HepG2 (cell line): Measurements from ENCODE around the gene SLC6A17. TPM values are rescaled to one million over a fixed set of nuclear protein-coding genes. Genes with fewer than 3 reads are reported as not detected.

Experiments
- ATAC-seq: fragments of 200-7000 bp; cut with Tn5 transposase; 3 replicates; pipeline ENCODE4 v1.9.1; 2020; ENCODE audit warnings: mild to moderate bottlenecking, moderate library complexity
- BruUV-seq: library from RNA; stranded (reverse); fragments of 400-500 nt; replicated peaks from 2 replicates; lab custom pipeline; 2021; lab: Mats Ljungman, UMichigan
- CTCF ChIA-PET: fragments of 300-600 bp; formaldehyde crosslinking; extraction: SDS; loops from one replicate; lab custom pipeline; 2021; ENCODE audit warnings: low total read pairs, inconsistent platforms, low intra/inter-chr PET ratio; lab: Yijun Ruan, JAX
- POLR2A ChIA-PET: fragments of 350-600 bp; sonication (Branson Sonifier 250); formaldehyde crosslinking; loops from one replicate; lab custom pipeline; 2020; ENCODE audit warnings: antibody characterized with exemption, inconsistent platforms; lab: Yijun Ruan, JAX
- DNase-seq: peaks from one replicate; pipeline ENCODE4 v3.0.0-alpha.2; 2015; ENCODE audit warnings: low spot score
- FAIRE-seq: peaks from 3 replicates; lab custom pipeline; 2011; peaks lifted over from hg19 to GRCh38; lab: Jason Lieb, UNC
- H2AFZ ChIP-seq: one replicate; pipeline ENCODE4 v1.6.1; 2011; ENCODE audit warnings: low read length, inconsistent platforms
- H3K27ac ChIP-seq: fragments of 300-600 bp; 3 replicates; pipeline ENCODE4 v1.8.0; 2011; ENCODE audit warnings: mixed run types, mild to moderate bottlenecking, mixed read lengths, low read length, inconsistent platforms; ENCODE audit not compliant: insufficient read depth; ENCODE audit errors: extremely low read length
- H3K27me3 ChIP-seq, 2 experiments: fragments of 200-600 bp in 1 of 2; 2 replicates in 1 of 2; 3 replicates in 1 of 2; pipeline versions ENCODE4 v1.6.0 to v1.8.0; 2011; ENCODE audit warnings: low read length in 2 of 2, mild to moderate bottlenecking in 2 of 2, moderate library complexity in 2 of 2, inconsistent platforms in 1 of 2; ENCODE audit not compliant: insufficient read depth in 2 of 2, control insufficient read depth in 1 of 2
- H3K36me3 ChIP-seq, 2 experiments: fragments of 200-600 bp in 1 of 2; replicated peaks in 1 of 2; 2 replicates in 1 of 2; 3 replicates in 1 of 2; pipeline versions ENCODE4 v1.5.1 to v1.8.0; 2011; ENCODE audit warnings: low read length in 2 of 2, inconsistent platforms in 1 of 2; ENCODE audit not compliant: insufficient read depth in 2 of 2, control insufficient read depth in 1 of 2
- H3K4me1 ChIP-seq: 2 replicates; pipeline ENCODE4 v1.5.1; 2012; ENCODE audit warnings: low read length, inconsistent platforms; ENCODE audit not compliant: insufficient read depth
- H3K4me2 ChIP-seq: 2 replicates; pipeline ENCODE4 v1.6.0; 2011; ENCODE audit warnings: low read depth, low read length, inconsistent platforms
- H3K4me3 ChIP-seq, 3 experiments: fragments of 200-600 bp in 1 of 3; sonication (generic), shearing (Covaris generic) in 1 of 3; replicated peaks in 1 of 3; 2 replicates each; pipeline ENCODE4 v1.5.1; 2011 to 2016; ENCODE audit warnings: low read length in 3 of 3, inconsistent platforms in 2 of 3, low read depth in 2 of 3, mild to moderate bottlenecking in 2 of 3, control low read depth in 1 of 3, mixed read lengths in 1 of 3; ENCODE audit not compliant: insufficient read depth in 1 of 3
- H3K79me2 ChIP-seq: one replicate; pipeline ENCODE4 v1.6.1; 2011; ENCODE audit warnings: low read length, inconsistent platforms; ENCODE audit not compliant: insufficient read depth
- H3K9ac ChIP-seq: 2 replicates; pipeline ENCODE4 v1.6.0; 2011; ENCODE audit warnings: mild to moderate bottlenecking, low read depth, low read length, inconsistent platforms; ENCODE audit not compliant: insufficient read depth
- H3K9me3 ChIP-seq: 2 replicates; pipeline ENCODE4 v1.5.1; 2012; ENCODE audit warnings: mild to moderate bottlenecking, low read length
- H4K20me1 ChIP-seq: 2 replicates; pipeline ENCODE4 v1.6.0; 2011; ENCODE audit warnings: inconsistent platforms, mild to moderate bottlenecking, low read length, moderate library complexity; ENCODE audit not compliant: insufficient read depth
- BATF2 ChIP-seq: sonication (generic); formaldehyde crosslinking; IDR thresholded peaks from 2 replicates; pipeline ENCODE4 v1.8.0; 2022; ENCODE audit warnings: mild to moderate bottlenecking, missing genetic modification reagents, moderate library complexity
- EEA1 ChIP-seq: sonication (generic); formaldehyde crosslinking; IDR thresholded peaks from 2 replicates; pipeline ENCODE4 v1.5.1; 2020; ENCODE audit warnings: mild to moderate bottlenecking, missing genetic modification reagents, borderline replicate concordance
- ELF1 ChIP-seq: sonication (generic); formaldehyde crosslinking; IDR thresholded peaks from 2 replicates; pipeline ENCODE4 v1.4.0; 2020; ENCODE audit warnings: missing genetic modification reagents
- PPARG ChIP-seq: conservative IDR thresholded peaks from 2 replicates; pipeline ENCODE4 v1.6.1; 2016; ENCODE audit warnings: missing biosample characterization, missing genetic modification reagents
- SRSF4 ChIP-seq: fragments of 200-400 bp; formaldehyde crosslinking; IDR thresholded peaks from one replicate; pipeline ENCODE4 v1.6.1; 2018; ENCODE audit warnings: mild to moderate bottlenecking, low read depth, low read length, moderate library complexity; ENCODE audit not compliant: poor library complexity, severe bottlenecking
- SUZ12 ChIP-seq: fragments of 150-350 bp; IDR thresholded peaks from 2 replicates; pipeline ENCODE4 v1.6.1; 2014; ENCODE audit warnings: low read depth, low read length
- YY1 ChIP-seq: IDR thresholded peaks from 2 replicates; pipeline ENCODE4 v1.6.1; 2011; ENCODE audit warnings: low read length, low read depth, moderate library complexity, mild to moderate bottlenecking; ENCODE audit not compliant: insufficient read depth, insufficient replicate concordance
- ZNF672 ChIP-seq: sonication (generic); formaldehyde crosslinking; IDR thresholded peaks from 2 replicates; pipeline ENCODE4 v1.8.1; 2022; ENCODE audit warnings: missing genetic modification reagents
- ZNF709 ChIP-seq: sonication (generic); formaldehyde crosslinking; IDR thresholded peaks from 2 replicates; pipeline ENCODE4 v1.5.0; 2020; ENCODE audit warnings: mild to moderate bottlenecking, missing genetic modification reagents
- ZNF724P ChIP-seq: sonication (generic); formaldehyde crosslinking; IDR thresholded peaks from 2 replicates; pipeline ENCODE4 v1.8.0; 2022; ENCODE audit warnings: missing genetic modification reagents, borderline replicate concordance
- WGBS: methylation state at CpG from one replicate; pipeline ENCODE4 v1.1.6; 2017; ENCODE audit warnings: low lambda C conversion rate; 5-methylcytosine and 5-hydroxymethylcytosine counted together
- in situ Hi-C: cut with HindIII; loops from 2 replicates; pipeline ENCODE4 v1.10.0; 2017; ENCODE audit warnings: low pct_unique_long_range_greater_than_20kb; ENCODE audit not compliant: extremely low pct_ligation_motif_present
- intact Hi-C: fragments of 100-400 bp; cut with micrococcal nuclease; formaldehyde crosslinking; loops from one replicate; pipeline ENCODE4 v1.10.0; 2022; ENCODE audit not compliant: unreplicated experiment
- polyA plus RNA-seq, 8 experiments: library from polyadenylated mRNA; depleted of rRNA in 3 of 8; stranded (reverse) in 7 of 8; unstranded in 1 of 8; fragments of >200 nt; fragmentation: Illumina TruSeq in 4 of 8; extraction: Trizol in 4 of 8; gene quantifications; 2 replicates each; pipeline versions ENCODE4 v1.2.1 to v1.2.3, GENCODE V29; 2011 to 2016; ENCODE audit warnings: low read depth in 4 of 8, missing spikeins in 1 of 8, mixed read lengths in 1 of 8; ENCODE audit not compliant: insufficient read depth in 1 of 8
- total RNA-seq, 5 experiments: library from RNA; depleted of rRNA; stranded (reverse); fragments of >200 nt; fragmentation: Illumina TruSeq; extraction: Trizol; gene quantifications; 2 replicates each; pipeline ENCODE4 v1.2.3, GENCODE V29; 2016; ENCODE audit warnings: low read depth in 1 of 5

SLC6A17 gene
- total and polyA plus RNA-seq, 2 of the 13 experiments (the other 11 are each of a cell fraction or from before 2014, with no cell fraction given) = not detected

- CTCF ChIA-PET = no interaction called here
Observed at GRCh38 chr1:110229348-110230001, 79.2 kb downstream of the SLC6A17 start.

More at GRCh38 chr1:110229348-110230001, 79.2 kb downstream of the SLC6A17 start:
- H3K27ac ChIP-seq = no peak overlapping the region
- H3K27me3 ChIP-seq = peaks cover 0 to 10% of the 10 kb centered on the region in 2 experiments; a peak in 4 of 5 replicates
- no peak for TF ChIP-seq PPARG (CRISPR knock-in tag)
- no peak for TF ChIP-seq SRSF4
- no peak for TF ChIP-seq YY1
- no peak for TF ChIP-seq ELF1 (CRISPR knock-in tag)
- no peak for TF ChIP-seq ZNF672 (CRISPR knock-in tag)
- TF ChIP-seq BATF2 (CRISPR knock-in tag) = no peak
- no peak for TF ChIP-seq ZNF709
- TF ChIP-seq EEA1 (CRISPR knock-in tag) = no peak
- TF ChIP-seq ZNF724P (CRISPR knock-in tag) = no peak
- no peak for TF ChIP-seq SUZ12
- TF ChIP-seq, all 625 proteins: peak for 0
- Histone ChIP-seq H3K4me2 (no peak overlapping the region), H4K20me1 (no peaks in the 10 kb centered on the region), H3K36me3 (no peaks in the 10 kb centered on the region), H2AFZ (no peak overlapping the region), H3K4me1 (peaks cover 8% of the 10 kb centered on the region; the same call in 1 of the 2 replicates), H3K4me3 (no peak overlapping the region), H3K79me2 (no peaks in the 10 kb centered on the region), H3K9me3 (no peaks in the 10 kb centered on the region), H3K9ac (no peak overlapping the region)
- no peak for DNase-seq
- POLR2A ChIA-PET = no interaction called here
- in situ Hi-C loops (no loop called here), intact Hi-C loops (loop anchor here (1.0 kb wide), 1 partner anchor 19 kb away; the partner anchor contains the start of gene KCNC4)
- no TSS peak for BruUV-seq
- 43% methylated on average over 17 of the region's 21 CpGs for WGBS
- no peak for FAIRE-seq
- ATAC-seq = no peak
